HUES64 (cell line): ENCODE data around the gene SBF2.

ENCODE experiments used
- H3K27ac ChIP-seq: 2 replicates; pipeline ENCODE4 v1.7.0; 2013; ENCODE audit warnings: low read depth, low read length, inconsistent platforms
- H3K27me3 ChIP-seq: 2 replicates; pipeline ENCODE4 v1.6.1; 2013; ENCODE audit warnings: mild to moderate bottlenecking, low read length; ENCODE audit not compliant: insufficient read depth
- H3K36me3 ChIP-seq: 2 replicates; pipeline ENCODE4 v1.6.1; 2013; ENCODE audit warnings: mild to moderate bottlenecking, low read length; ENCODE audit not compliant: insufficient read depth
- H3K4me1 ChIP-seq: 2 replicates; pipeline ENCODE4 v1.6.1; 2013; ENCODE audit warnings: mild to moderate bottlenecking, low read length, moderate library complexity; ENCODE audit not compliant: insufficient read depth
- H3K4me3 ChIP-seq: 2 replicates; pipeline ENCODE4 v1.5.1; 2013; ENCODE audit warnings: mild to moderate bottlenecking, low read length, moderate library complexity
- H3K9ac ChIP-seq: 2 replicates; pipeline ENCODE4 v1.6.1; 2013; ENCODE audit warnings: mild to moderate bottlenecking, low read depth, low read length
- H3K9me3 ChIP-seq: 2 replicates; pipeline ENCODE4 v1.6.1; 2013; ENCODE audit warnings: low read depth, low read length; ENCODE audit not compliant: insufficient read depth
- WGBS: fragments of 150-250, 120-280 bp; methylation state at CpG from one replicate; pipeline ENCODE4 v1.1.7; 2013; ENCODE audit warnings: missing lambda C conversion rate; 5-methylcytosine and 5-hydroxymethylcytosine counted together

SBF2 gene

DNA sequence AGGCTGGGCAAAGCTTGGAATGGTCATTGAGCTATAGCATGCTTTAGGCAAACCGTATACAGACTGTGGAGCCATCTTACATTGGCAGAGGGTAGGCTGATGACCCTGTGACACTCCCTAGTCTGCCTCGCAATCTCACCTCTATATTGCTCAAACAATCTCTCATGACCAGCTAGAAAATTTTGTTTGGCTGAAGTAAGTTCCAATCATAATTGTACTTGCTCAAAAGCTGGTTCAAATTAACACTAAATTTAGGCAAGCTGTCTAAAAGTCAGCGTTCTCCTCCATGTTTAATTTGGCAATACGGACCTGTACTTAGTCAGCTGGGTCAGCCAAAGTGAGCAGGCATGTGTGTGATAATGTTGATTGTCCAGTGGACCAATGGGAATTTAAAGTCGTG lies 497.2 kb downstream of the SBF2 start:
- 98% methylated on average over 5 of the region's 5 CpGs for WGBS
- no peaks in the 10 kb centered on the region for H3K27me3 ChIP-seq

DNA sequence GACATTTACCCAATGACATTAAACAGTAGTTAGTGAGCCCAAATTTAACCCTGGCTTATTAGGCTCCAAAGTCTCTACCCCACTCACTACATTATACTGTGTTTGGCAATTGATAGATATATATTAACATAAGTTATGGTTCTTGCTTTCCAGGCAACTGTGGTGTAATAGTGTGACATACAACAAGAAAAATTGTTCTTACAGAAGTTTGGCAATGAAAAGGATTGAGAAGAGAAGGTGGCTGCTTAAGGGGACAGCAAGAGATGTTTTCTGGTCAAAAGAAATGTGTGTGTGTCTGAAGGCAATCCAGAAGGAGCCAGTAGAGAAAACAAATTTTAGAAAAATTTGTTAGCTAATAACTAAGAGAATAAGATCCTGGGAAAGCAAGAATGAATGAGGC lies 497.8 kb downstream of the SBF2 start:
- Histone ChIP-seq H3K27me3 (no peaks in the 10 kb centered on the region), H3K4me1 (no peaks in the 10 kb centered on the region), H3K9ac (no peak overlapping the region), H3K36me3 (peaks cover 3% of the 10 kb centered on the region; the same call in 1 of the 2 replicates), H3K9me3 (no peaks in the 10 kb centered on the region), H3K4me3 (no peak overlapping the region), H3K27ac (no peak overlapping the region)

More for the DNA sequence above, 497.2 kb downstream of the SBF2 start:
- Histone ChIP-seq H3K9me3 (no peaks in the 10 kb centered on the region), H3K4me3 (no peak overlapping the region), H3K27ac (no peak overlapping the region), H3K9ac (no peak overlapping the region), H3K4me1 (peaks cover 5% of the 10 kb centered on the region), H3K36me3 (peaks cover 3% of the 10 kb centered on the region; the same call in 1 of the 2 replicates)

DNA sequence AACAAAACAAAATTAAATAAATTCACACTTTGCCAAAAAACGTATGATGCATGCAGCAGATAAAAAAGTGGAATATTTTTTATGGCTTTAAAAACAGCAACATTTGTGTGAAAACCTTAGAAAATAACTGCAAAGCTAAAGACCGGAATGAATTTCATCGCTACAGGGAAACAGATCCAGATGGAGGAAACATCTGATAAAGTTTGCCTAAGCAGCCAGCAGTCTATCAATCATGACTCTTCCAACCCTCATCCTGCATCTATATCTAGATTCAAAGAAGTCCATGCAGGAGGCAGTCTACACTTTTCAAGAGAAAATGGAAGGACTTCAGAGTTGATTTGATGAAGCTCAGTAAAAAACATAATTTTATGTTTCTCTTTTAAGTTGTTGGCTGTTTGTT lies 503.3 kb downstream of the SBF2 start:
- peaks cover 27% of the 10 kb centered on the region for H3K36me3 ChIP-seq
- WGBS, result 93% methylated on average over 3 of the region's 3 CpGs
- H3K27ac ChIP-seq, result no peak overlapping the region
- H3K9ac ChIP-seq, result no peak overlapping the region
- H3K4me1 ChIP-seq, result no peaks in the 10 kb centered on the region
- H3K27me3 ChIP-seq, result no peaks in the 10 kb centered on the region
- H3K4me3 ChIP-seq, result no peak overlapping the region
- no peaks in the 10 kb centered on the region for H3K9me3 ChIP-seq

DNA sequence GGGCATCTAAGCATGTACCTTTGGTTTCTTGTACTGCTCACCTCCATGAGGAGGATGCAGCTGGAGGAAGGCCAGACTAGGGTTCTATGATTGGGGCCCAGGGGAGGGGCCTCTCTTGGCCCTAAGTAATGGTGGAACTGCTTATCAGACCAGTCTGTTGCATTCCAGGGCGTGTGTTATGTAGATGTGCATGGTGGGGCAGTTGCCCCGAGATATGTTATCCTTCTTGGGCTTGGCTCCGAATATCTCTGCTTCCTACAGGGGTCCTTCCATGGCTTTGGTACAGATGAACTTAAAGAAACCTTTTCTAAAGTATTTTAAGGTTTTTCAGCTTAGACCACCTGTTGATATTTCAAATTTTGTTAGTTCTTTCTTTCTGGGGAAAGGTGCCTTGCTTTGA lies 504.1 kb downstream of the SBF2 start:
- Histone ChIP-seq H3K9me3 (no peaks in the 10 kb centered on the region), H3K4me3 (no peak overlapping the region), H3K27me3 (no peaks in the 10 kb centered on the region), H3K27ac (no peak overlapping the region), H3K36me3 (peaks cover 32% of the 10 kb centered on the region), H3K4me1 (no peaks in the 10 kb centered on the region), H3K9ac (no peak overlapping the region)
- 95% methylated on average over 3 of the region's 3 CpGs for WGBS

DNA sequence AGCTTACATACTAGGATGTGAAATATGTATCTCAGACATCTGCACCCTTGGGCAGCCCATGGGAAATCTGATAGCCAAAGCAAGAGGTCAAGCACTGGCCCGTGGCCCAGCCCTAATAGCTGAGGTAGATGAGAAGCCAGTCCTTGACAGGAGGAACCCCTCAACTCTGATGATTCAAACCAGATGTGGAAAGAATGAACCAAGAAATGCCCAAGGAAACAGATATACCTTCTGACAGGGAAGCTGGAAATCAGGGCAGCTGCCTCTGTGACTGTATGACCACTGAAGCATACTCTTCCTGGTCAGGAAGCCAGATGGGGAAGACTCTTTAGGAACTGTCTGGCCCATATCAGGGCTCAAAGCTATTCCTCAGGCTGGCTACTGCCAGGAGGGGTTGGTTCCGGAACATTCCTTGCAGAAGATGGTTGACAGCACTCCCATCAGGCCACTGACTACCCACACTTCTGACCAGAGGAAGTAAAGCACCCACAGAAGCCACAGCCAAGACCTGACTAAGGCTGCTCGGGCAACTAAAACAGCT lies 506.0 kb downstream of the SBF2 start:
- 91% methylated on average over 3 of the region's 3 CpGs for WGBS
- H3K27me3 ChIP-seq, result no peaks in the 10 kb centered on the region

DNA sequence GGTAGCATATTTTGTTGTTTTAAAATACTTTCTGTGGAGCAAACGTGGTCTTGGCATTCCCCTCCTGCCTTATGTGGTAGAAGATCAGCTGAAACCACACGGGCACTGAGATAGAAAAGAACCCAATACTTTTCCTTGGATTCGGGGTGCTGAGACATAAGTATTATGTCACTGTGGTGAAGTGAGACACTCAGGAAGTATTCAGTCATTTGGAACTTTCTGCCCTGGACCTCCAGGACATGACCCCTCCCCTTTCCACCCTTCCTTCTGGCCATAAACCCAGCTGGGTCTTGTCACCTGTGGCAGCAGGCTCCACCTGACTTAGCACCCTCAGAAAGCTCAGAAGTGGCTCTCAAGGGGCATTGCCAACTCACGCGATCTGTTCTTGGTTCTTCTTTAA lies 506.8 kb downstream of the SBF2 start:
- Histone ChIP-seq H3K27ac (no peak overlapping the region), H3K9ac (no peak overlapping the region), H3K4me3 (no peak overlapping the region), H3K27me3 (no peaks in the 10 kb centered on the region), H3K9me3 (no peaks in the 10 kb centered on the region), H3K36me3 (peaks cover 48% of the 10 kb centered on the region), H3K4me1 (no peaks in the 10 kb centered on the region)
- 92% methylated on average over 5 of the region's 5 CpGs for WGBS

More for the DNA sequence above, 506.0 kb downstream of the SBF2 start:
- no peaks in the 10 kb centered on the region for H3K4me1 ChIP-seq
- no peak overlapping the region for H3K4me3 ChIP-seq
- H3K36me3 ChIP-seq, result peaks cover 48% of the 10 kb centered on the region
- no peak overlapping the region for H3K27ac ChIP-seq
- H3K9ac ChIP-seq, result no peak overlapping the region
- H3K9me3 ChIP-seq, result no peaks in the 10 kb centered on the region

DNA sequence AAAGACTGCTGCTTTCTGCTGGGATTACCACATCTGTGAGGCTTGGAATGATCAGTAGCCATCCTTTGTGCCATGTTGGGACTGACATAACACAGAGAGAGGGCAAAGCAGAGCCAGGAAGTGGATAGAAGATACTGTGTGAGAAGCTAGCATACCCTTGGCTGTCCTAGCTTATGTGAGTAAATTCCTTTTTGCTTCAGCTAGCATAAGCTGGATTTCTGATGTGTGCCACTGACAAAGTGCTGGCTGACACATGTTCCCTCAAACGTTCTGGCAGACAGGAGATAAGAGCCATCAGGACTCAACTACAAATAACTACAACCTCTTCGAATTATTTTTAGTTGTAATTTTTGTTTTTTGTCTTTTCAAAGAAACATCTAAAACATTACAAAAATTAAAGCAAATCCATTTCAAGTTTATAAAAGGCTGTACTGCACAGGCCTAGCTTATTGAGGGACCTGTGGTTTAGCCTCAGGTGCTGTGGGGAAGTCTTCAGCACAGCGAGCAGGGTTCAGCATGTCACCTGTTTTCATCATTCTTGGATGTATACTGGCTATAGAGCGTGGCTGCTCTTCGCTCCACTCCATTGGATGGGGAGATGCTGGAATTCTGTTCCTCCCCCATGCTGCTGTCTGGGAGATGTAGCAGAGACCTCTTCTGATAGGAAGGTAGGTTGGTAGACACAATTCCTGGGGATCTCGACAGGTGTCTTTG lies 509.3 kb downstream of the SBF2 start:
- Histone ChIP-seq H3K36me3 (peaks cover 66% of the 10 kb centered on the region), H3K4me1 (no peaks in the 10 kb centered on the region), H3K4me3 (no peak overlapping the region), H3K9me3 (no peaks in the 10 kb centered on the region), H3K27me3 (no peaks in the 10 kb centered on the region), H3K27ac (no peak overlapping the region), H3K9ac (no peak overlapping the region)
- WGBS, result 91% methylated on average over 5 of the region's 6 CpGs

DNA sequence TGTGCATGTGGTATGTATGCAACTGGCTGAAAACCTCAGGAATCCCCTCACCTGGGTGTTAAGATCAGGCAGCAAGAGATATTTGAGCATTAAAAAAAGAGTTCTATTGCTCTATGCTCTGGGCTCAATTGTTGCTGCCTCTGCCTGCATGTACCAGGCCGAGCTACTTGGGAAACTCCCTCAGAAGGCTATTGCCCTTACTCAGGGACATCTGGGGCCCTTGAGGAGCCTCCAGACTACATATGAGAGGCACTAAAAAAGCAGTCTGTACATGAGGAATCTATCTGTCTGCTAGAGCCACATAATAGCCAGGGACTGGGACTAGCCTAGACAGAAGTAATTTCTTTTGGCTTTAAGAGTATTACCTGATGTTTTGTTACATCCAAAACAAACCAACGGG lies 510.0 kb downstream of the SBF2 start:
- no peak overlapping the region for H3K4me3 ChIP-seq
- H3K36me3 ChIP-seq, result peaks cover 68% of the 10 kb centered on the region
- H3K9ac ChIP-seq, result no peak overlapping the region
- H3K27ac ChIP-seq, result no peak overlapping the region
- 96% methylated on average over 2 of the region's 2 CpGs for WGBS
- no peaks in the 10 kb centered on the region for H3K27me3 ChIP-seq
- no peaks in the 10 kb centered on the region for H3K4me1 ChIP-seq
- H3K9me3 ChIP-seq, result no peaks in the 10 kb centered on the region

DNA sequence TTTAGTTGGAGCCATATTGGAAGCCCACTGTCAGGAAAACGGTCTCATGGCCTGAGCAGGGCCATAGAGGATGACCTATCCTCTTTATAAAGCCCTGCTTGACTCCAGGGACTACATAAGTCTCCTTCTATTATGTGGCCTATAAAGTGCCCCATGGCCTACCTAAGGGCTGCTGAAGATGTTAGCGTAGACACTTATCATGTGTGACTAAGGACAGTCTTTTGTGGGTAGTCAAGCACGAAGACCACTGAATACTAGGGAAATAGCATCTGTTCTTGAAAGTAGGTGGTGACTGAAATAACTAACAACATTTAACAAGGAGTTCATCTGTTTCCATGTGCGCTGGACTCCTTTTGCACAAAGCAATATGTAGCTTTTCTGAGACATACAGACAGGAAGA lies 513.1 kb downstream of the SBF2 start:
- Histone ChIP-seq H3K9me3 (no peaks in the 10 kb centered on the region), H3K27ac (no peak overlapping the region)
- WGBS, result 98% methylated on average over 4 of the region's 4 CpGs

DNA sequence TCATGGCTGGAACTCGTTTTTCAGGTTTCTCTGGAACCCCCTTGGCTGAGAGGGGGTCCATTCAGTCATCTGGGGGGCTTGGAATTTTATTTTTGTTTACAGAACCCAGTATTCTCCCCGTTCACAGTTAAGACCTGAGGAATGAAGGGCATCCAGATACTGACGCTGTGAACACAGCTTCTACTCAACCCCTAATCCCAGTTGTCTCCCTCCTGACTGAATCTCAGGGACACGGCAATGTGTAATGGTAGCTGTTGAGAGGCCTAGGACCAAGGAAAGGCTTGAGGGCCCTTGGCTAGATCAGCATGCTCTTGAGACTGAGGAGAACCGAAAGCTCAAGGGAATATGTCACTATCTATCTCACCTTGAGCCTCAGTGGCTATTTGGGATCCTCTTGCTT lies 516.5 kb downstream of the SBF2 start:
- no peaks in the 10 kb centered on the region for H3K9me3 ChIP-seq
- 87% methylated on average over 5 of the region's 5 CpGs for WGBS
- H3K27ac ChIP-seq, result no peak overlapping the region
- H3K4me1 ChIP-seq, result peaks cover 32% of the 10 kb centered on the region
- no peaks in the 10 kb centered on the region for H3K27me3 ChIP-seq
- H3K36me3 ChIP-seq, result peaks cover 35% of the 10 kb centered on the region
- no peak overlapping the region for H3K9ac ChIP-seq
- no peak overlapping the region for H3K4me3 ChIP-seq

More for the DNA sequence above, 513.1 kb downstream of the SBF2 start:
- Histone ChIP-seq H3K4me1 (peaks cover 19% of the 10 kb centered on the region), H3K36me3 (peaks cover 60% of the 10 kb centered on the region), H3K27me3 (no peaks in the 10 kb centered on the region), H3K4me3 (no peak overlapping the region), H3K9ac (no peak overlapping the region)

DNA sequence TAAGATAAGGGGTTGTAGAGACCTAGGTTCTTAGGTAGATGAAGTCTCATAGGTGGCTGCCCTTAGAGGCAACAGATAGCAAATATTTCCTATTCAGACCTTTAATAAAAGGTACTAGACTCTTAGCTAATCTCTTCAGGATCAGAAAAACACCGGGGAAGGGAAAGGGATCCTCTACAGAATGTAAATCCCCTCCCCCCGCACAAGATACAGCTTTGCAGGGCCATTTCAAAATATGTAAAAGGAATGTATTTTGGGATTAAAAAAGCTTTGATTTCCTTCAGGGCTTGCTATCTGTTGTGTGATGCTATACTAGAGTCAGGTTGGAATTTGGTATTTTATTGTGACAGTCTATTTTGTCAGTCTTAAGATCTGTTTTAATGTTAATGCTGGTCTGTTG lies 517.0 kb downstream of the SBF2 start:
- Histone ChIP-seq H3K9ac (no peak overlapping the region), H3K27ac (no peak overlapping the region), H3K4me3 (no peak overlapping the region), H3K27me3 (no peaks in the 10 kb centered on the region), H3K36me3 (peaks cover 35% of the 10 kb centered on the region), H3K4me1 (peaks cover 32% of the 10 kb centered on the region), H3K9me3 (no peaks in the 10 kb centered on the region)
- WGBS, result 88% methylated on average over 2 of the region's 2 CpGs
